ENCODE results near the gene GJC1. TPM values are rescaled to one million over a fixed set of nuclear protein-coding genes. Genes with fewer than 3 reads are reported as not detected.

GJC1 gene
- total and polyA plus RNA-seq, 9 of the 15 experiments (the other 6 are each of a cell fraction or from before 2014, with no cell fraction given): 0.04 to 1.4 (median 0.18) TPM; not detected in 1

DNA sequence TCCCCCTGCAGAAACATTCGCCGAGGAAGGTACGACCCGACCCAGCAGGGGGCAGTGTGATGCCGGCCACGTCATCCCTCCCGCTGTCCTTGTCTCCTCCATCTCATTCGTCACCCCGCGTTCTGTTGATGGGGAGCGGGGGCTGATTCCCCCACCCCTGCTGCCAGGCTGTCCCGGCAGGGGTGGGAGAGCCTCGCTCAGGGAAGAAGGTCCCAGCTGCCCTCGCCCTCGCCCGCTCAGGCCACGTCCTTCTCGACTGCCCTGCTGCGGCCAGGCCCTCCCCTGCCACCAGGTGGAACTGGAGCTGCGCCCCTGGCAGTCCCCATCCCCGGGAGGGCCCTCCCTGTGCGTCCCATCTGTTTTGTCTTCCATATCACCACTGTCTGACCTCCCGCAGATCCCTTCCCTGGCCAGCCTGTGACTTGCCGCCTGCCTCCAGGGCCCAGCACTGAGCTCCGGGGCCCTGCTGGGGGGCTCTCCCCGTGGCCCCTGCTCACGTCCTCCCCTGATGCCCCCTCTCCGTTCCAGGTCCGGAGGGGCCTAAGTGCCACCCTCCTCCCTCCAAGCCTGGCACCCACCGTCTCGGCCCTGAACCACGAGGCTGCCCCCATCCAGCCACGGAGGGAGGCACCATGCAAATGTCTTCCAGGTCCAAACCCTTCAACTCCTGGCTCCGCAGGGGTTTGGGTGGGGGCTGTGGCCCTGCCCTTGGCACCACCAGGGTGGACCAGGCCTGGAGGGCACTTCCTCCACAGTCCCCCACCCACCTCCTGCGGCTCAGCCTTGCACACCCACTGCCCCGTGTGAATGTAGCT is 50.7 kb downstream of the GJC1 start (continued):
- TF ChIP-seq DEAF1 (CRISPR knock-in tag; IDR thresholded peaks at IDR 0.05): no peak
- no peak for TF ChIP-seq LEF1 (IDR thresholded peaks at IDR 0.05)
- TF ChIP-seq SP1 (CRISPR knock-in tag; IDR thresholded peaks at IDR 0.05): peak; percentile 72; the same call in 1 of the 2 replicates
- no peak for TF ChIP-seq ELF2 (CRISPR knock-in tag; IDR thresholded peaks at IDR 0.05)
- peak in 1 of 2 experiments; percentile 38; a peak in 1 of 4 replicates for TF ChIP-seq HDAC1 (IDR thresholded peaks at IDR 0.05)
- TF ChIP-seq ZNF518B (CRISPR knock-in tag; IDR thresholded peaks at IDR 0.05): no peak
- TF ChIP-seq CCAR2 (IDR thresholded peaks at IDR 0.05; ENCODE audit: low read depth, low read length): no peak
- peak; percentile 66; the same call in 1 of the 2 replicates for TF ChIP-seq XRCC5 (IDR thresholded peaks at IDR 0.05; ENCODE audit: low read depth, low read length)
- 0 out of 2 replicates have a peak, but pooled peaks have one; percentile 0 for TF ChIP-seq PML (IDR thresholded peaks at IDR 0.05; ENCODE audit: low read length)
- TF ChIP-seq PHF20 (IDR thresholded peaks at IDR 0.05; ENCODE audit: partially characterized antibody): peak; percentile 22
- TF ChIP-seq SAFB2 (IDR thresholded peaks at IDR 0.05; ENCODE audit: borderline replicate concordance, low read depth, low read length, severe bottlenecking): no peak
- no peak for TF ChIP-seq LARP7 (IDR thresholded peaks at IDR 0.05)
- TF ChIP-seq CBX1 (IDR thresholded peaks at IDR 0.05; ENCODE audit: low read depth): 0 out of 2 replicates have a peak, but pooled peaks have one; percentile 58
- TF ChIP-seq, protein P1, sequence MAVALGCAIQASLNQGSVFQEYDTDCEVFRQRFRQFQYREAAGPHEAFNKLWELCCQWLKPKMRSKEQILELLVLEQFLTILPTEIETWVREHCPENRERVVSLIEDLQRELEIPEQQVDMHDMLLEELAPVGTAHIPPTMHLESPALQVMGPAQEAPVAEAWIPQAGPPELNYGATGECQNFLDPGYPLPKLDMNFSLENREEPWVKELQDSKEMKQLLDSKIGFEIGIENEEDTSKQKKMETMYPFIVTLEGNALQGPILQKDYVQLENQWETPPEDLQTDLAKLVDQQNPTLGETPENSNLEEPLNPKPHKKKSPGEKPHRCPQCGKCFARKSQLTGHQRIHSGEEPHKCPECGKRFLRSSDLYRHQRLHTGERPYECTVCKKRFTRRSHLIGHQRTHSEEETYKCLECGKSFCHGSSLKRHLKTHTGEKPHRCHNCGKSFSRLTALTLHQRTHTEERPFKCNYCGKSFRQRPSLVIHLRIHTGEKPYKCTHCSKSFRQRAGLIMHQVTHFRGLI (CRISPR knock-in tag; IDR thresholded peaks at IDR 0.05): no peak
- 0 out of 2 replicates have a peak, but pooled peaks have one; percentile 59 for TF ChIP-seq HLTF (IDR thresholded peaks at IDR 0.05)
- TF ChIP-seq CBFA2T2 (conservative IDR thresholded peaks at IDR 0.05): no peak
- TF ChIP-seq NCOA2 (IDR thresholded peaks at IDR 0.05; ENCODE audit: partially characterized antibody in 2 of 2): no peak
- TF ChIP-seq ZKSCAN3 (CRISPR knock-in tag; IDR thresholded peaks at IDR 0.05): no peak
- no peak for TF ChIP-seq HNRNPLL (IDR thresholded peaks at IDR 0.05; ENCODE audit: low read depth, low read length, poor library complexity, severe bottlenecking)
- peak; percentile 61; the same call in 1 of the 2 replicates for TF ChIP-seq DPF2 (IDR thresholded peaks at IDR 0.05)
- TF ChIP-seq LCOR (CRISPR knock-in tag; IDR thresholded peaks at IDR 0.05): peak; percentile 60; the same call in 1 of the 2 replicates
- no peak for TF ChIP-seq MAFG (tag; conservative IDR thresholded peaks at IDR 0.05)
- TF ChIP-seq POLR2G (IDR thresholded peaks at IDR 0.05; ENCODE audit: low read depth, low read length): peak; percentile 70
